HG03097 (cell line): ENCODE data around the gene HOXC11.

Experiments
- ATAC-seq: cut with Tn5 transposase; IDR thresholded peaks from one replicate; pipeline ENCODE4 v1.9.1; 2021; ENCODE audit not compliant: unreplicated experiment, low FRiP score

Gene HOXC11

DNA sequence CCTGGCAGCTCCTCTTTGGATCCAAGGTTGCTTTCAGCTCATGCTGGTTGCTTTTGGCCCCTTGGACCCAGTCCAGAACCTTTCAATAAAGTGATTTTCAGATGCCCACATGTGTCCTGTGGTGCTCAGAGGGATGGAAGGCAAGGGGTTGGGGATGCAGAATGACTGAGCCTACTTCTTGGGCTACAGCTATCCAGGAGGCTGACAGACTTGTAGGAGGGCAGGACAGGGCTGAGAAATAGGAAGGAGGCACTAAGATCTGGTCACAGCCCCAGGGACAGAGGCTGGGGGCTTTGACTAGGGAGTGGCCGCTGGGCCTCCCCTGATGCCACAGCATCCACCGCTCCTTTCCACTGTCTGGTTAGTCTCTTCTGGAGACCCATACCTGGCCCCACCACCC lies 1.2 kb upstream of the HOXC11 start:
- no peak for ATAC-seq

DNA sequence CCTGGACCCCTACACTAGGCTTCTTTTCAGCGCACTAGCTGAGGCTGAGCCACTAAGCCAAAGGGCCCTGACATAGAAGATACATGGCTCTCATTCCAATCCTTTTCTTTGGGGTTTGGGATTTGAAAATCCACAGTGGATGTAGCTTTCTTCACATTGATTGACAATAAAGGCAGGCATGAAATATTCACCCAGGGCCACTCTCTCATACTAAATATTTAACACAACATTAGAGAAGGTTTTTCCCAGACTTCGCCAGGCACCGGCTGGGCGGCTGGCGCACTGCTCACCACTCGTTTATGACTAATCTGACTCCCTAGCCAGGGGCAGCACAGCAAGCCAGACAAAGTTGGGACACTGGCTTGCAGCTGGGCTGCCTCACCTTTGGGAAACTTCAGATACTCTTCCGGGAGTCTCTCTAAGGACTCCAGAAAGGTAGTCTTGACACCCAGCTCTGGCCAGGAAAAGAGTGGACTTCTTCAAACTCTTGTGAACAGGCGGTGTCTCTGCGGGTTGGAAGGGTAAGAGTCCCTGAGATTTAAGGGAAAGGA lies 699 bp upstream of the HOXC11 start:
- ATAC-seq = no peak

DNA sequence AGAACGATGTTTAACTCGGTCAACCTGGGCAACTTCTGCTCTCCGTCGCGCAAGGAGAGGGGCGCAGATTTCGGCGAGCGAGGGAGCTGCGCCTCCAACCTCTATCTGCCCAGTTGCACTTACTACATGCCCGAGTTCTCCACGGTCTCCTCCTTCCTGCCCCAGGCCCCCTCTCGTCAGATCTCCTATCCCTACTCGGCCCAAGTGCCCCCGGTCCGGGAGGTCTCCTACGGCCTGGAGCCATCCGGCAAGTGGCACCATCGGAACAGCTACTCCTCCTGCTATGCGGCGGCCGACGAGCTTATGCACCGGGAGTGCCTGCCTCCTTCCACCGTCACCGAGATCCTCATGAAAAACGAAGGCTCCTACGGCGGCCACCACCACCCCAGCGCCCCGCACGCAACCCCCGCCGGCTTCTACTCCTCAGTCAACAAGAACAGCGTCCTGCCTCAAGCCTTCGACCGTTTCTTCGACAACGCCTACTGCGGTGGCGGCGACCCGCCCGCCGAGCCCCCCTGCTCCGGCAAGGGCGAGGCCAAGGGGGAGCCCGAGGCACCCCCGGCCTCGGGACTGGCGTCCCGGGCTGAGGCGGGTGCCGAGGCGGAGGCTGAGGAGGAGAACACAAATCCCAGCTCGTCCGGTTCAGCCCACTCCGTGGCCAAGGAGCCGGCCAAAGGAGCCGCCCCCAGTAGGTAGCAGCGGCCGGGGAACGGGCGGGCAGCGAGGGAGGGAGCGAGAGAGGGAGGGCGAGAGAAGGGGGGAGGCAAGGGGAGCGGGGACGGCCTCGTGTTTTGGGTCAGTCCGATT lies 513 bp downstream of the HOXC11 start:
- no peak for ATAC-seq

DNA sequence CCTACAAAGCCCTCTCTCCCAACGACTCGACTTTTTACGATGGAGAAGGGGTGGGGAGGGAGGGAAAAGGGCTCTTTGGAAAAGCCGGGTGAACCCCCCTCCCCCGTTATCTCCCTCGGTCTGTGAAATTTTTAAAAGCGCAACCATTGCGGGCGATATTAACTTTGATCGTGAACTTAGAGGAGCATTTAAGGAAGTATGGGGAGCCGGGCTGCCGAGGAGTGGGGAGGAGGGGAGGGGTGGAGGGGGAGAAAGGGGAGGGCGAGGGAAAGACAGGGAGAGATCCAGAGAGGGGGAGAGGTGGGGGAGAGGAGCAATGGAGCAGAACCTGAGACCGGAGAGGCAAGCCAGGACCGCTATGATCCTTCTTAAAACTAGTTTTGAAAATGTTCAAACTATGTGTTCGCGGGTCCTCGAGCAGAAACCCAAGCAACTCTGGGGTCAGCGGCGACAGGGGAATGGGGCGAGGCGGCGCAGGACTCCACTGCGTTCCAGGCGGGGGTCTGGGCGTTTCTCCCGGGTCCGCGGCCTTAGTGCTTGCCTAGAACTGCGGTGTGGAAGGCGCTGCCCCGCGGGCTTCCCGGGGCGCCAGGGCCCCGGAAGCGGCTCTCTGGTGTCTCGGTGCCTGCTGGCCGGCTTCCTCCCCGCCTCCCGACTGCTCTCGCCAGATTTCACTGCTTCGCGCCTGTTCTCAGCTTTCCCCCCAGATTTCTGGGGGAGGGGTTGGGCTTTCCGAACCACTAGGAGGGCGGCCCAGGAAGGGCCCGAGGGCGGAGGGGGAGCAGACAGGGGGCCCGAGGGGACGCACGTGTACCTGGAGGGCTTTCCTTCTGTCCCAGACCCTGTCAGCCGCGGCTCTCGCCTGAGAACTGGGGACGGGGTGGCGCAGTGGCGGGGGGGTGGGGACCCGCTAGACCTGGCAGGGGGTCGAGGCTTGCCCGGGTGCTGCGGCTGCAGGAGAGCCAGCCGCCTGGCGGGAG lies 1.4 kb downstream of the HOXC11 start, which contains the start of gene HOTAIR:
Gene HOTAIR, minus strand, starts transcription at position 871 of the 980 bp plus-strand sequence.
- no peak for ATAC-seq

DNA sequence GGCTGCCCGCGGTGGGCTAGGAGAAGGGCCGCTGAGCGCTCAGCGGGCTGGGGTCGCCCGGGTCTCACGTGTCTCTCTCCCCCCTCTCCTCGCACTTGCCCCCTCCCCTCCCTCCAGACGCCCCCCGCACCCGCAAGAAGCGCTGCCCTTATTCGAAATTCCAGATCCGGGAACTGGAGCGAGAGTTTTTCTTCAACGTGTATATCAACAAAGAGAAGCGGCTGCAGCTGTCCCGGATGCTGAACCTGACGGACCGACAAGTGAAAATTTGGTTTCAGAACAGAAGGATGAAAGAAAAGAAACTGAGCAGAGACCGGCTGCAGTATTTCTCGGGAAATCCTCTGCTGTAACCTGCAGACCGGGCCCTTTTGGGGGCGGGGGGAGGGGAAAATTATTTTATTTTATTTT lies 2.1 kb downstream of the HOXC11 start:
- no peak for ATAC-seq

DNA sequence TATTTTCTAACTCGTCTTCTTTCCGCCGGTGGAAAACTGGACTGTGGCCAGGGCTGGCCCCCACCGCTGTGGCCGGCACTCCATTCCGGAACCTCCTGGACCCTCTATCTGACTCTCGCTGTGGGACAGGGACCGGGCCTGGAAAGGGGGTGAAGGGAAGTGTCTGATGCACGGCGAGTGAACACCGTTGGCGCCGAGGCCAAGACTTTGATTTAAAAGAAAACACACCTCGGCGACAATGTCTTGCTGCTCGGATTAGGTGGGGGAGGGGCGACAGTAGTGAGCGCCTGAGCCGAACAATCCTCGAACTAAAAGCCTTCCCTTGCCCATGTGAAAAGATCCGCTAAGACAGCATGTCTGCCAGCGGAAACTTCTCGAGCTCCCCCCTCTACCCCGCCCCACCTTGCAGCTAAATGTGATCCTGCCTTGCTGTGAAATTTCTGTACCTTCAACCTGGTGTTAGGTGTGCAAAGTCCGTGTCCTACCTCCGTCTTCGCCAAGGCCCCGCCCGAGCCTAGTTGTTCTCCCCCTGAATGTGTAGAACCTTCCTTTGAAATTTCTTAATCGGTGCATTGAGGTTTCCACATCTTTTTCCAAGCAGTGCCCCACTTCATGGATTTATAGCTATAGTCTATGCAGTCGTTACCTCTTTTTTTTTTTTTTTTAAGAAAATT lies 2.7 kb downstream of the HOXC11 start:
- ATAC-seq = no peak

DNA sequence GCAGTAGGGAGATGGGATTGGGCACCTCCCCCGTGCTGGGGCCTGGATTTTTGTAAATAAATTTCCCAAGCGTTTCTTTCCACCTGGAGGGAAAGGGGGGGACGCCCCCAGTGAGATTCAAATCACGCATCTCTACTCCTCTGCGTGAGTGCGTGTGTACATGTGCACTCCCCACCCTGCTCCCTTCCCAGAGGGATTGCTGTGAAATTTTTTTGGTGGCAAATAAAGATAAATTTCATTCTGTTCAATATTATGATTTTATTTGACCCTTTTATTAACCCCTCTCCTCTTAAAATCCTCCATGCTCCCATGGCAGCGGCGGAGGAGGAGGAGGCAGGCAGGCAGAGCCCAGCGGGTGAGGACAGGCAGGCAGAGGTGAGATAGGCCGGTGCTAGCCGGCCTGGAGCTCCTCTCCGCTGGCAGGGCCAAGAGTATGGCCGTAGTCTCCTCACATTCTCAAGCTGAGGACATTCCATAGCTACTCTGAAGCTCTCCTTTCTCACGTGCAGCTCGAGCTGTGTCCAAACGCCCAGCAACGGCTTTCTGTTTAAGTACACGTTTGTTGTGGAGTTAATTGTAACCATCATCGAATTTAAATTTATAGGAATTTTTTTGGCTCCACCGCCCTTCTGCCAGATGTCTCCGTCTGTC lies 3.4 kb downstream of the HOXC11 start:
- no peak for ATAC-seq

DNA sequence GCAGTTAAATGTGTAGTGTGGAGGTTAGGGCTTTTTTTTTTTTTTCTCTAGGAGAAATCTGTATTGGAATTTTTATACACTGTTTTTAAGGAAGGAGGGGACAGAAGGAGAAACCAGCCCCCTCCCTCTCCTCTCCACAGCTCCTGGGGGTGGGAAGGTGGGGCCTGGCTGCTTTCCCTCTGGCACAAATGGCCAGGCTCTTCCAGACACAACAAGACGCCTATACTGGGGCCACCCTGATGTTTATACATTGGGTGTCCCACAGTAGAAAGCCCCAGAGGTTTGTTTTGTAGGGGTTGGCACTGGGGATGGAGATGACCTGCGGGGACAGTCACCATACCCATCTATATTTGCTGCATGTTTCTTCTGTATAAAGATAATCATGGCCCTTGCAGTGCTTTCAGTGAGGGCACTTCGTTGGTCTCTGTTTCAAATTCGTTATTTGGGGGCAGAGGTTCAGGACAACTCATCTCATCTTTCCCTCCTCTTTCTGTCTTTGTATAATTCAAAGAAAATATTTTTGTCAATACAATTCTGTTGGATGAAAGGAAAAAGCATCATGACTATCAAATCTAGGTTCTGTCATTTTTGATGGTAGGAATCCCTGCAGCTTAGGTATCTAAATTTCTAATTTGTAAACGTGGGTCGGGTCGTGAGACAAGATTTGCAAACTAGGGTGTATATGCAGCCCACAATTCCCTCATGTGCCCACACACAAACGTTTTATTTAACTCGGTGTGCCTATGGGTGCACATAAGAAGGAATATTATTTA lies 4.1 kb downstream of the HOXC11 start:
- no peak for ATAC-seq

DNA sequence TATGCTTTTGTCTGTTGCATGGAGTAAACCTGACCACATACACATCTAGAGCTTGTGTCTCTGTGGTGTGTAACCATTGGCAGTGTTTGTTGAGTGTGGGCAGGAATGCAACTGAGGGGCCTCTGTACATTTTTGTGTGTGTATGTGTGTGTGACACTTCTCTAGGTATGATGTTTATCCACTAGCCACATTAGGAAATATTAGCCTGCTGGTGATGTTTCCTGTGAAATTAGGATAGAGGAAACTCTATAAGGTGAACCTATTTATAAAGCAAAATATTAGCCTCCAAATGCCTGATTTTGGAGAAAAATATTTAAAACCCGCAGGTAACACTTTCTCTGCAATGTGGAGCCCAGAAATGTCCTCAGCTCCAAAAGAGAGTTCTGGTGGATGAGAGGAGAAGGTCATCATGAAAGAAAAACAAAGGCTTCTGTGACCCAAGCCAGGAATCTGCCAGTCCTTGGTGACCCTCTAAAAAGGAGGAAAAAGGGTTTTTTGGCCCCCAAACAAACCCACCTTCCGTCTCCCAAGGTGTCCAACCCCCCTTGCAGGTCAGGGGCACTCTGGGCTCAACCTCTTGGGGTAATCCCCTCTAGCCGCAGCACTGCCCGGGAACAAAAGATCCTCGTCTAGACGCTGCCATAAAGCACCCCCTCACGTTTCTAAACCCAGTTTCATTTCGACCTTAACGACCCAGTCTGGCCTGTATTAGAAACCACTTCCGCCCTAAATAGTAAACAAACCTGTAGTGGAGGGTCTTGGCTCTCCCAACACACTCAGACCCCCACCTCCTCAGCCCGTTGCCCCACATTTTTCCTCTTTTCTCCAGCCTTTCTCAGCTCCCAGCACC lies 4.9 kb downstream of the HOXC11 start:
- ATAC-seq = no peak

DNA sequence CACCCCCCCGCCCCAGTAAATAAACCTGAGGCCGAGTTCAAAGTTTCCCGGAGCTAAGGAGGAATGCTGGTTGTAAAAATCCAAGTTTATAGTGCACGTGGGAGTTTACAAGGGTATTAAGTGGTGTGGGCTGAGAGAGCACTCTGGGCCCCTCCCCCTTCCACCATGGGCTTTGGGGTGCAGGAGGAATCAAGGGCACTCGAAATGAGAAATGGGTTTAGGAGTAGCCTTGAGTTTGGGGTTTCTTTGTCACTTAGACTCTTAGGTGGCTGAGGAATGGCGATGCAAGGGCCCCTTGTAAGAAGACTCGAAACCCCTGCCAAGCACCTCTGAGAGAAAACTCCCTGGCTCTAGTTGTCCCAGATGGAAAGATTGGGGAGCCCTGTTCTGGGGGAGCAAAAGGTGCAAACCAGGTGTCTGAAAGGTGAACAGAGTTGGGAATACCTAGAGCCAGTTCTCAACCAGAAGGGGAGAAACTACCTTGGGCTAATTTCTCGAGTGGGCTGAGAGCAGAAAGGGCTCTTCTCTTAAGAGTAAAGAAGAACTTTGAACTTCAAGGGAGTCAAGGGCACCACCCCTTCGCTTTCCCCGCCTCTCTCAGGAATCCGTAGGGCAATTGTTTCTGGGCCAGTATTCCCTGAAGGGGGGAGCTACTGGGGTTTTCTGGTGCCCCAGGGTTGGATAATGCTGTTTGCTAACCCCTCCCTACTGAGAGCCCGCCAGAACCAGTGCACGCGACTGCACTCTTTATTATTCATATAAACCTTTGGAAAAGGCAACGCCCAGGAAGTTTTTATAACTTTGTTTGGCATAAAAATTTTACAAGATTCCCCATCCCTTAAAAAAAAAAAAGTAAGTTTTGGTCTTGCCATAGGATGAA lies 5.8 kb downstream of the HOXC11 start:
- ATAC-seq = no peak

DNA sequence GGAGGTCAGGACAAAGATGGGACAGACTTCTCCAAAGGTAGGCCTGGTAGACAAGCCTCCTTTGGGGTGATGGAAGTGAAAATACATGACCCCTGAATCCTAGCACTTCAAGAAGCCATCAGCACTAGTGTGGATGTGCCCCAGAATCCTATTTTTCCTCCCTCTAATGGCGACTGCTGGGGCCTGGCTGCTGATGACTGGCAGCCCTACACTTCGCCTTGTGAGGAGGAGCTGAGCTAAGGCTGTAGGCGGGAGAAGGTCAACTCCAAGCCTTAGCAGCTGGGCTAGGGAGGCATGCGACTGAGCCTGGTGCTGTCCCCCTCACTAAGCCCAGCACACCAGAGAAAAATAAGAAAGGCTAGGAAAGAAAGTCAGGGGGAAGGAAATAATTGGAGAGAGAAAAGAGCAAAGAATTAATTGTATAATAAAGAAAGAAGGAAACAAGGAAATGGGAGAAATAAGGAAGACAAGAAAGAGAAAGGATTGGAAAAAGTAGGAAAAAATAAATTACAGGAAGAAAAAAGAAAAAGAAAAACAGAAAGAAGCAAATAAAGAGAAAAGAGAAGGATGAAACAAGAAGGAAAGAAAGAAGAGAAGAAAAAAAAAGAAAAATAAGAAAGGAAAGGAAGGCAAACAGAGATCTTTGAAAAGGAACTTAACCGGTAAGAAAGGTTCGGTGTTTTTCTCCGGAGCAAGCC lies 7.3 kb downstream of the HOXC11 start:
- no peak for ATAC-seq

DNA sequence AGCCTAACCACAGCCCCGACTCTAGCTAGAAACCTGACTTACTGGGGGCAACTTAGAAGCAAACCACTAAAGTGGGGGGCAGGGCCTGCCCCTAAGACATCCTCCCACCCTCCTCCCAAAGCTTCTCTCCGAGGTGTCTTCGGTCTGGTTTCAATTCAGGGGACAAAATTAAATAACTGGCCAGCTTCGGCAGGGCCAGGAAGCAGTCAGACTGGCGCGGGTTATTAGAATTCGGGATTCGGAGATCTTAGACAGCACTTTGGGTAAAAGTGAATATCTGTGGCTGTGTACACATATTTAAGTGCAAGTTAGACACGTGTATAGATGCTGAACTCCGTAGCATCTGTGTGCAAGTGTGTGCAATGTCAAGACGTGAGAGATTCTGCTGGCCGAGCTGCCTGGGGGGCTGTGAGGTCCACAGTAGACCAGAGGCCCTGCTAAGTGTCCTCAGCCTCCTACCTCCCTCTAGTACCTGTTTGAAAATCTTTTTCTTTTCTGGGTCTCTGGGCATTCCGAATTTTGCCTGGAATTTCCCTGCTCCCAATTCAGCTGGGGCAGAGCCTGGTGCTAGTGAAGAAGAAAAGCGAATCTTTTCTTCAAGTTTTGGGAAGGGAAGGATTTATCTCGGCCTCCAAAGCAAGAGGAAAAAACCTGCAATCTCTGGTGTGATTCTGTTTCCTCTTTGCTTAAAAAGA lies 8.0 kb downstream of the HOXC11 start:
- ATAC-seq = no peak

DNA sequence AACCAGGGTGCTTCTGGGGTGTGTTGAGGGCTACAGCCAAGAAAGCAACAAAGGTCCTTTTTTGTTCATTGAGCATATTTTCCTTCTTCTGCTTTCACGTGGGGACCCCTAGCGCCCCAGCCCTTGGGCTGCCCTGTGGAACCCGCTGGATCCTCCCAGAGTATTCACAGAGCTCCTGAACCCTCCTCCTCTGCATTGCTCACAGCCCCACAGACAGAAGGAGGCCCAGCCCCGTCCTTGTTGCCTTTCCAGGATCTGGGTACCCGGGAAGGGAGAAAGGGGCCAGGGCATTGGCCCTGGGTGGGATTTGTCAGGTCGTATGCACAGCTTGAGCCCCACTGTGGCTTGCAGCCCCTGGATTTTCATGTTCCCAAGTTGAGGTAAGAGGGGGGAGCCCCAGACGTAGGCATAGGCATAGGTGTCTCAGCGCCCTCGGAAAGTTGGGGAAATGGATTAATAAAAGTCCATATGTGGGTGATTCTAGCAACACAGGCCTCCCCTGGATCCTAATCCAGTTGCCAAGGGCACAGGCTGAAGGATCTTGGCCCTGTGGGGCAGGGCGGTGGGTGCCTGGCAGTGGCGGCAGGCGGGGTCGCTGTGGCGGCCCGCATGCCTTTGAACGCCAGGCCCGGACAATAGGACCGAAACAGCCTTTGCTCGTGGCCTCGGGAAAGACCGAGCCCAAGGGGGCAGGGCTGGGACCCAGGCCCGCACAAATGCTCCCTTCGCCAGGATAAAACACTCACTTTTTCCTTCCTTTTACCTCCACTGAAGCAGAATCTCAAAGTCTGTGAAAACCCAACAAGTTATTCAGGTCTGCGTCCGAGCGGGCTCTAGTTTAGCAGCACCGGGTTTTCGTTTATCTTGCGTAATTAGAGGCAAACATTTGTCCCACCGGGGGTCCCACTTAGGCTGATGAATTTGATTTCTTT lies 9.0 kb downstream of the HOXC11 start:
- ATAC-seq = no peak

DNA sequence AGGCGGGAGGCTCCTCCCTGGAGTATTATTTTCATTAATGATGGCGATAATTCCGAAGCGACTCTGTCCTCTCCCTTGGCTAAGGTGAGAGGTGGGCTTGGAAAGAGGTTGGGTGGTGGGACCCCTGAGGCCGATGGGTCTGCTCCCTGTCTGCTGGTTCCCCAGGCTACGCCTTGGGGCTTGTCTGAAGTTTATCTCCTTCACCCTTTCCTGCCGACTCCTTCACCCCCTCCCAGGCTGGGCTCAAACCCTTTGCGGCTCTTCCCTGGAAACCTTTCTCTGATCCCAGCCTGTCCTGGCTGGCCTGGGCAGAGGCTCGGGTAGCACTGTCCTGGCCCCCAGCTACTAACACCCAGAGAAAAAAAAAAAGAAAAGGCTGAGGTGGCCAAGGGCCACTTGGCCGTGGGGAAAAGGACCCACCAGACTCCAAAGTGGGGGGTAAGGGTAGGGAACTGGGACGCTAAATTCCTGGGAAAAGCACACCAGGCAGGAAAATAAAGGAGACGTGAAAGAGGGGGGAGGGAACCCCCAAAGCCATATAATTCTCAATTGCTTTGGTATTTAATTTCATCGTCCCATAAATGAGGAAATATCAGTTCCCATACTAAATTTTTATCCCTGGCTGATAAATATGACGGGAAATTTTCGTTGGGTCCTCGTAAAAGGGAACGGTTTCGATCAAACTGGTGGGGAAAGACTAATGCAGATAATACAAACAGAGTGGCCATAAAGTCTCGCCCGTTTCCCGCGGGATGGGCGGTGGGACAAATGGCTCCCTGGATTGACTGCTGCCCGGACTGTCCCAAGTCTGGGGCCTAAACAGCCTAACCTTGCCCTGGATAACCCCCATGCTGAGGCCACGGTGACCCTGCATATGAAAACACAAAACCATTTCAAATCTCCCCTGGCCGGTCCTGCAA lies 10.0 kb downstream of the HOXC11 start:
- ATAC-seq = no peak
